Stimulated activated CD8-positive, alpha-beta memory T cell treated with anti-CD3 and anti-CD28 coated beads, Interleukin-2, amount 100 ng/mL, for 1 hour (primary cell): ENCODE results near the gene JMJD6.
"Not testable (repeated sequence)": the region's sequence is repeated elsewhere in the genome, so short reads cannot be mapped to it uniquely, and the experiment has no call there.

Source experiments
- DNase-seq, 2 donors: peaks; one replicate each; pipeline ENCODE4 v3.0.0-alpha.2; 2020; ENCODE audit warnings: low read depth in 2 of 2

The JMJD6 gene

DNA sequence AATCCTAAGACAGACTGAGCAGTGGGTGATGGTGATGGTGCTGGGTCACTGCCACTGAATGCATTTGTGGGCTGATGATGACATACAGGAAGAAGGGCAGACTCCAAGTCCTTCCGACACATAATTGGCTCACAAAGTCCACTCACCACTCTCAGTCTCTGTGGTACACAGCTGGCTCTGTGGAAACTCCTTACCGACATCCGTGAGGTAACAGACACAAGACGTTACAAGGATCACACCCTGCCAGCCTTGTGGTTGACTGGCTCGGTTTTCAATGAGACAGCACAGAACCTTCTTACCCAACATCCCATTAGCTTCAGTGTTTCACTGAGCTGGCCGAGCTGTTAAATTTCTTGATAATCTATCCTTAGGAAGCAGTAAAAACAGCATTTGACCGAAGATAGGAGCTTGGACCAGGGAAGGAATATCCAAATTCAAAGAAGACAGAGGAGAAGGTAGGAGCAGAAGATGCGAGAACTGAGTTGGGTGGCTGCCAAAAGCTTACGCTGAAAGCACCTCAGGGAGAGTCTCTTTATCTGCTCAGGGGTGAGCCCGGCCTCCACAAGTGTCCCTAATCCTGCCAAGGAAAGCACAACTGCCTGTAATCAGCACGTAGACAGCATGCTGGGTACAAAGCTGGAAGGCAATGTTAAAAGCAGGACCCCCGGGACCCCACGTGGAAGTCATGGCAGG is 10.1 kb downstream of the JMJD6 start:
- peak; percentile 56 to 59 for DNase-seq

DNA sequence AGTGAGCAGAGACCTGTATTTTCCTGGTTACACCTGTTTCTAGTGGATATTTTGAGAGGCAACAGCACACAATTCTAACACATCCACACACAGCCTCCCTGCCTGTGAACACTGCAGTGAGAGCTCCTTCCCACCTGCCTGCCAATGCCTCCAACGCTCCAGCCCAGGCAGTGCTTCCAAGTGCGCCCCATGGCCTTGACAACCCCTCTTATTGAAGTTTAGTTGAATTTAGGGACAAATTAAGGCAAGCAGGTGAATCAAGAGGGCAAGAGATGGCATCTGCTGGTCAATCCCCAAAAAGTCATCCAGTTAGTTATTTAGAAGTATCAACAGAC is 10.9 kb downstream of the JMJD6 start:
- no peak for DNase-seq

DNA sequence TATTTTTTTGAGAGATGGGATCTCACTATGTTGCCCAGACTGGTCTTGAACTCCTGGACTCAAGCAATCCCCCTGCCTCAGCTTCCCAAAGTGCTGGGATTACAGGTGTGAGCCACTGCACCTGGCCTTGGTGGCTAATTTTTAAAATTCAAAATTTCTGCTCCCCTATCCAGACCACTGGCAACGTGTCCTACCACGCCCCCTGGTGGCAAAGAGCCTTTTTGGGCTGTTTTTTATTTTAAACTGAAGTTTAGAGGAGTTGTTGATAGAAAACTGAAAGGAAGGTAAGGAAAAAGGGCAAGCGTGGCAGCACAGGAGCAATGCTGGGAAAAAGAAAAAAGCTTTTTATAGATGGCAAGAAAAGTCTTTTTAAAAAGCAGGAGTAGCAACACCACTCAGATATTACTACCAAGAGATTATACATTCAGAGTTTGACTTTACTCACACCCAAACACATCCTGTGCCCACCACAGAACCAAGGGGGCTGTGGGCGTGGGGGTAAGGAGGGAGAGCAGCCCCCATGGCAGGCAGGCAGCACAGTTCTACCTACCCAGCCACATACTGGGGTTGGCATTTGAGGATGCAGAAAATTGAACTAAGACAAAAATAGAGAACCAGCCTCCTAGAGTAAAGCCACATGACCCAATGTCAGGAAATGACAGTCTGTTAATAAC is 11.4 kb downstream of the JMJD6 start:
- peak; percentile 59 to 70 for DNase-seq

DNA sequence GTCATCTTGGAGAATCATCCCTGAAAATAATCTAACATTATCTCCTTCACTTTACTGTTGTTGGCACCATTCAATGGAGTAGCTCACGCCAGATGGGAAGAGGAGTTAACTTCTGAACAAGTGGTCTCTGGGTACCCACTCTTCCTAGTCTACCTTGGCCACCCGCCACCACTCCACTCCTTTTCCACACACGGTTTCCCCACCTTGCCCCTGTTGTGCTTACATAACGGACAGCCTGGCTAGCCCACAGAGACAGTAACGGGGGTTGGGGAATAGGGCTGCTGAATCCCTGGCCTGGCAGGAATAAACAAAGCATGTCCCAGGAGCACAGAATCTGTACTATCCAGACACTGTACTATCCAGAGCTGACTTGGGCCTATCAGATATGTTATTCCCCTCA is 12.1 kb downstream of the JMJD6 start:
- no peak for DNase-seq

DNA sequence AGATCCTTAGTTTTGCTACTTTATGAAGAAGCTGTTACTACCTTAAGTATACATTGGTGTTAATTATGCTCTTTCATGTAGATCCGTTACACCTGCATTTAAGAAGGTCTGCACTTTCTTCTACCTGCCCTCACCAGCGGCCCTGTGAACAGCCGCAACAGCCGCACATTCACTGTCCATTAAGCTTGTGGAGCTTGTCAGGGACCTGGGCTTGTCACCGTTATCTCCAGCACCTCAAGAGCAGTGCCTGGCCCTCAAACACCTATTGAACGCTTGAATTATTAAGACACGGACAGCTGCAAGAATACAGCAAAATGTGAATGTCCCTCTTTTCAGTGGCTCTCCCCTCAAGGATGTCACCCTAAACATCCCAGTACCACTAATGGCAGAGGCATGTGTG is 12.6 kb downstream of the JMJD6 start:
- no peak for DNase-seq

DNA sequence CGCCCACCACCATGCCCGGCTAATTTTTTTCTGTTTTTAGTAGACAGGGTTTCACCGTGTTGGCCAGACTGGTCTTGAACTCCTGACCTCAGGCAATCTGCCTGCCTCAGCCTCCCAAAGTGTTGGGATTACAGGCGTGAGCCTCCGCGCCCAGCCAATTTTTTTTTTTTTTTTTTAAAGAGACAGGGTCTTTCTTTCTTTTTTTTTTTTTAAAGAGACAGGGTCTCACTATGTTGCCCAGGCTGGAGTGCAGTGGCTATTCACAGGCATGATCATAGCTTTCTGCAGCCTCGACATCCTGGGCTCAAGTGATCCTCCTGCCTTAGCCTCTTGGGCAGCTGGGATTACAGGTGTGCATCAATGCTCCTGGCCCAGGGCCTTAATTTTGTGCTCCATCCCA is 14.1 kb downstream of the JMJD6 start:
- not testable (repeated sequence) for DNase-seq

DNA sequence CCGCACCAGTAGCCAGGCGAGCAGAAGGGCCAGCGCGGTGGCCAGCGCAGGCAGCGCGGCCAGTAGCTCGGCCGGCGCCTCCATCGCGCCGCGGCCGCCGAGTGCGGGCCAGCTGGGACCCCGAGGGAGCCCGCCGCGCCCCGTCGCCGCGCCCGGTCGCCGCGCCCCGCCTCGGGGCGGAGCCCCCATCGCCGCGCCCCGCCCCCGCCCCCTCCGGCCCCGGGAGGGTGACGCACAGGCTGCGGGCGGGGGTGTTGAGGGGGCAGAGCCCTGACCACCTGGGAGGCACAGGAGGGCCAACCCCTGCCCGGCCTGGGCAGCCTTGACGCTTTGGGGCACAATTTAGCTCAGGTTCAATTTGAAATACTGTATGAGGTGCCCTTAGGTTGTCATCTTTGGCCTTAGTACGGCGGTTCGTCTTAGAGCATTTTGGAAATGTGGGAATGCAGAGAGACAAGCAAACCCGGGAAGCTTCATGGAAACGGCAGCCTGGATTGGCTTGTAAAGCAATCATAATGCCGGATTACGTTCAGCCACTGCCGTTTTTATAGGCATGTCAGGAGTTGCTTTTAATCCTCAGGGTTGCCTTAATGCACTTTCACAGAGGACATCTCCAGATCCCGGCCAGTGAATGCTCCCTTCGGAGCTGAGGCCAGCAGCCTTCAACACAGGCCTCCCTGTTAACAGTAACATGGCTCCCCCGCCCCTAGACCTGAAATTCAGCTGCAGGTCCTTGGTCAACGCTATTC is 15.4 kb downstream of the JMJD6 start, which contains the start of gene MXRA7:
Gene MXRA7, minus strand, starts transcription at position 103 of the 749 bp plus-strand sequence. Its CDS starts 19 bp downstream, at position 84.
- DNase-seq: peak; percentile 31 to 35

DNA sequence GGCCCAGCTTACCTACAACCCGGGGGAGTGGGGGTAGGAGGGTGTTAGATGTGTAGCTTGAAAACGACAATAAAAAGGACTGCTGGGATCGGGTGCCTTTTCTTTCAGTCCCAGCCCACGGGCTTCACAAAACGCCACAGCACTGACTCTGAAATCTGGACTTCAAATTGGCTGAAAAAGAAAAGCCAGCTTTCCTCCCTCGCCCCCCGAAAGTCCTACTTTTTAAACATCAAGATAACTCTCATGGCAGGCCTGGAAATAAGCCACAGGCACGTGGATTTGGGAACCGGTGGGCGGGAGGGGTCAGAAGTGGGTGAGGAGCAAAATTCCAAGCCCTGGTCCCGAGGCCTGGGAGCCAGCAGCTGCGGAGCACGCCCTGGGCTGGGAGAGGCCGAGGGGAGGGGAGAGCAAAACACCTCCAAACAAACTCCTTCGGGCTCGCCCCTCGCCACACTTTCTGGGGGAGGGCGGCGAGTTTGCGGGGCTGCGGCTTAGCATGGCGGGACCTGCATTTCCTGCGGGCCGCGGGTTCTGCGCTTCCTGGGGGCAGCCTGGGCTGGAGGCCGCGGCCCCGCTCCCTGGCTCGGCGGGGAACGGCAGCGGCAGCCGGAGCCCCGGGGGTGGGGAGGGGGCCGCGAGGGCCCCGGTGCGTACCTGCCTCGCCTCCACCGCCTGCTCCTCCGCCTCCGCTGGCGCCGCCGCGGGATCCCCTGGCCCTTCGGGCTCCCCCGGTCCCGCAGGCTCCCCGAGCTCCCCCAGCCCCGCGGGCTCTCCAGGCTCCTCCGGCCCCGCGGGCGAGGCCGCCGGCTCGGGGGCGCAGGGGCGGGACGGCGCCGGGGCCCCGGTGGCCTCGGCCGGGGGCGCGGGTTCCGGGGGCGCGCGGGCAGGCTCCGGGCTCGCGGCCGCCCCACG is 16.2 kb downstream of the JMJD6 start:
- not testable (repeated sequence) for DNase-seq

DNA sequence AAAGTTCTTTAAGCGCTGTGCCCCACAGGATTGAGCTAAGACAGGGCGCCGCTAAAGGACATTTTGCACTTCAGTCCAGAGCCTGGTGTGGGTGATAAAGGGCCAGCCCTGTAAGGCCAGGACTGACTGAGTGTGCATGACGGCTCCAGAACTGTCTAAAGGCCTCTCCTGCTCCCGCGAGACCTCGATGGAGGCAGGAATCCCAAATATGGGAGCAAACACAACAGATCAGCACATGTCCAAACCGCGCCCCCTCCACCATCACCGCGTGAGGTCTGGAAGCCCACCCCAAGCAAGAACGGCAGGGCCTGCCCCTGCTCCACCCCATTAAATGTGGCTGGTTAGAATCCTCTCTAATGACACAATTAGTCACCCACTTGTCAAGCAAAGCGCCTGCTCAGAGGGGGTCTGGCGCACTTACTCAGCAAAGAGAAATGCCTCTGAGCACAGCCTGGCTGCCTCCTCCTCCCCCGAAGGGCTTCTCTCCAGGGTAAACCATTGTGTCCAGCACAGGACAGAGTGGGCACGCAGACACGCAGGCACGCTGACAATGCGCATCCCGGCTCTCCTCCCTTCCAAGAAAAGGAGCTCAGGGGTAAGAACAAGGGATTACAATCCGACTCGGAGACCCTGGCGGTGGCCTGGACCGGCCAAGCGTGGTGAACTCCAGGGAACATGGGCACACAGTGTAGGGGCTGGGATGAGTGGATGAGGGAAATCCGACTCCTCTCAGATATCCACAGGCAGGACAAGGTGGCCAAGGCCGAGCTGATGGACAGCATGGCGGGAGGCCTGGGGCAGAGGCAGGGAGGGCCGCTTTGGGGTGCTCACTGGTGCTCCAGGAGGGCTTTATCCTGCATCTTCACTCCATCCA is 17.1 kb downstream of the JMJD6 start:
- no peak for DNase-seq

DNA sequence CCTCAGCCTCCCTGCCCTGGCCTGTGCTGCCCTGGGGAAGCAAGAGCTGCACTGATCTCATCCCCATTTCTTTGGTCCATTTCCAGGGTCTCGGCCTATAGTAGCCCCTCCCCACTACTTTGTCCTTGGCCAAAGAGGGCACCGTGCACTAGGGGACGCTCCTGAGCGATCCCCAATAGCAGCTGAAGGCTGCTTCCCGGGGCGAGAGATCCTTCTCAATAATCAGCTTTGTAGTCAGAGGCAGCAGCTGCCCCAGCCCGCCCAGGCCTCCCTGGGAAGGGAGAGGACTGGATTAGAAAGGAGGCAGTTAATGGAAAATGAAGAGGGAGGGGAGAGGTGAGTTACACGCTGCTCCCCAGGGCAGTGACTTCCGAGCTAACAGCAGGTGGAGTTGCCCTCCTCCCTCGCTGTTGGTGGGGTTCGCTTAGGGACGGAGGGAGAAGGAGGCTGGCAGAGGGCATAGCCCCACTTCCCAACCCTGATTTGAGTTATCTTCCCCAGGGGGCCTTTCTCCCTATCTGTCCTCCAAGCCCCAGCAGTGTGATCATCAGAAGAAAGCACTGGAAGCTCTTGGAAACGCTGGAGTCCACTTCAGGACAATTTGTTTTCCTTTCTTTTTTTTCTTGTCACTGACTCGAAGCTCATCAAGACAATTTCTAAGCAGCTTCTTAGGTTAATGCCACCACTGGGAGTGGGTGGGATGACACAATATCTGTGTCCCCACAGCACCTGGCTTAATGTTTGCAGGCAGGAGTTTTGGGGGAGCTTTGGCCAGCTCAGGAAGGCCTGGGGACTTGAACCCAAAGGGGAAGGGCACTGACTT is 18.2 kb downstream of the JMJD6 start:
- DNase-seq: no peak

DNA sequence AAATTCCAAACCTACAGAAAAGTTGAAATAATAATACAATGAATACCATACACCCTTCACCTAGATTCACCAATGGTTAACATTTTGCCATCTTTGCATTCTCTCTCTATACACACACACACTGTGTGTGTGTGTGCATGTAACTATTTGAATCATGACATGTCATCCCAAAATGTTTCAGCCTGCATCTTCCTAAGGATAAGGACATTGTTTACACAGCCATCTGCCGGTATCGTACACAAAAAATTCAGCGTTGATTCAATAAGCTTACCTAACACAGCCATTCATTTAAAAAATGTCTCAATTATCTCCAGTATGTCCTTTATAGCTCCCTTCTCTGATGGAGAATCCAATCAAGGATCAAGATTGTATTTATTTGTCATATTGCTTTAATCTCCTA is 19.6 kb downstream of the JMJD6 start:
- no peak for DNase-seq

DNA sequence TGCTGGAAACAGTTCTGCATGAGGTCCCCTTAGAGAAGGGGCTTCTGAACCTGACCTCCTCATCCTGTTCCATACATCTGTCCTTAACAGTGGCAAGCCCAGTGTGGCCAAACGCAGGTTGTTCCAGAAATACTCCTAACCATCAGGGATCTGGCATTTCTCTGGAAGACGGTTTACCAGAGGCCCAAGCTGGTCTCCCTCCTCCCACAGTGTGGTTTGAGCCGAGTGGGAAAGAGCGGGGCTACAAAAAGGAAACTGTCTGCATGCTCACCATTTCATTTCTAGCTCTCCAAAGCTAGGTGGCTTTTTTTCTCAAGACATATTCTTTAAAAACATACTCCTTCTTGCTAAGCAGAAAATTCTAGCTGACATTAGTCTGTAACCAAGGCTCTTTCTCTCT is 21.6 kb downstream of the JMJD6 start:
- no peak for DNase-seq

DNA sequence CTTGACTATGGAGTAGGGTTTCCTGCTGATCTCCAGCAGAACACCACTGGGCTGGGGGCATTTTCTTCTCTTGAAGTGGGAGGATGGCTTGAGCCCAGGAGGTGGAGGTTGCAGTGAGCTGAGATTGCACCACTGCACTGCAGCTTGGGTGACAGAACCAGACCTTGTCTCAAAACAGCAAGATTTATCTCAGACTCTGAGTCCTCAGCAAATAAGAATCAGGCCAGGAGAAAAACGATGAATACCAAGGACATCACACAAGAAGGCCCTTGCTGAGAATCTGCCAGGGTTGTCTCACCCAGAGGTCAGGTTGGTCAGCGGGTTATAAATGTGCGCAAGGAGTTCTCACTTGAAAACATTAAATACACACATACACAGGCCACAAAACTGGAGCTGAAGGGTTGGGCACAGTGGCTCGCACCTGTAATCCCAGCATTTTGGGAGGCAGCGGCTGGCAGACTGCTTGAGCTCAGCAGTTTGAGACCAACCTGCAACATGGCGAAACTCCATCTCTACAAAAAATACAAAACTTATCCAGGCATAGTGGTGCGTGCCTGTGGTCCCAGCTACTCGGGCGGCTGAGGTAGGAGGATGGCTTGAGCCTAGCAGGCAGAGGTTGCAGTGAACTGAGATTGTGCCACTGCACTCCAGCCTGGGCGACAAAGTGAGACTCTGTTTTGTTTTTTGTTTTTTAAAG is 23.3 kb downstream of the JMJD6 start:
- no peak for DNase-seq

DNA sequence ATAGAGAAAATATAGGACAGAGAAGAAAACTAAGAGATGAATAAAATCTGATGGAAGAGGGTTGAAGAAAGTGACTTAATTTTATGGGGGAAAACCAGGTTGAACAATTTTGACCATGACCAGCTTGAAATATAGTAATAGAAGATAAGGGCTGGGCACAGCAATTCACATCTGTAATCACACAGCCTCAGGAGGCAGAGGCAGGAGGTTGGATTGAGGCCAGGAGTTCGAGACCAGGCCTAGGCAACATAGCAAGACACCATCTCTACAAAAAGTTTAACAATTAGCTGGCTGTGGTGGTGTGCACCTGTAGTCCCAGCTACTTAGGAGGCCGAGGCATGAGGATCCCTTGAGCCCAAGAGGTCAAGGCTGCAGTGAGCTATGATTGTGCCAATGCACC is 24.3 kb downstream of the JMJD6 start:
- DNase-seq: no peak

DNA sequence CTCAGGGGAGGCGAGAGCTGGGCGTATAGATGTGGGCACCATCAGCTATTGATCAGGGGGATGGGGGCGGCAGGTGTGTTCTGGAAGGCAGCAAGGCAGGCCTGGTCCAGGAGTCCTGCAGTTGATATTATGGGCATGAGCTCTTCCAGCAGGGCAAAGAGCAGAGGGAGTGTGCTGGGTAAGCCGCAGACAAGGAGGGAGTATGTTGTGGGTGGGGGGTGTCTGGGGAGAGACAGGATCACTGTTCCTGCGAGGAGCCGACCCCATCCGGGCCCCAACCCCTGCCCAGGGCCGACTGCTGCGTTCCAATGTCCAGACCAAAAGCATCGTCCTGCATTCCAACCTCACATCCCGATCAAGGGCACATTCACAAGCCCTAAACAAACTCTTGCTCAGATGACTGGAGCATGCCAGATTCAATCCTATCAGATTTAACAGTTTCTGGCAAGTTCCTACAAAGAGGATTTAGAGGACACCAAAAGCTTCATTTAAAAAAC is 24.9 kb downstream of the JMJD6 start:
- DNase-seq: no peak

DNA sequence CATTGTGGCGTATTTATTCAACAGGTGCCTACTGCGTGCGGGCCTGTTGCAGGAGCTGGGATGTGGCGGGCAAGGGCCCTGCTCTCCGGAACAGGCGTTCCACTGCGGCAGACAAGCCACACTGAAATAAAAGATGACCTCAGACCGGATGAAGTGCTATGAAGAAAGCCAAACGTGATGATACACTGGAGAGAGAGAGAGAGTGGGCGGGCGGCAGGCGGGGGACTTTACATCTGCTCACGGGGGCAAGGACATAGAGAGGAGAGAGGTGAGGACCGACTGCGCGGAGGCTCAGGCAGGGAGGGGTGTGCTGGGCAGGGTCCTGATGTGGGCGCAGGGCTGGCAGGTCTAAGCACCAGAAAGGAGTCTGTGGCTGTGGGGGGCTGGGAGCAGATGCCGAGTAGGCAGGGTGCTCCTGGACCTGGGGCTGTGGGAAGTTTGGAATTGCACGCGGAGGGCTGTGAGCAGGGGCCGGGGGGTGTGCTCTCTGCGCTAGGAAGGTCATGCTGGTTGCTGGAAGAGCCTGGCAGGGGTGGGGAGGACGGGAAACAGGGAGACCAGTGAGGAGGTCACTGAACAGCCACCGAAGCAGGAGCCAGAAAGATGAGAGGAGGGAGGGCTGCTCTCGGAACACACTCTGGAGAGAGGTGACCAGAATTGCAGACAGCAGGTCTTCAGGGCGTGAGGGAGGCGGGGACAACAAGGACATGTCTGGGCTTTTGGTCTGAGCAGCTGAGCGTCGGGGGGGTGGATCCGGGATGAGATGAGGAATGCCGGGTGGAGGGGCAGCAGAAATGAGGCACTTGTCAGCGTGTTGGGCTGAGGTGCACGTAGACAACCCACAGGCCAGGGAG is 25.6 kb downstream of the JMJD6 start:
- no peak for DNase-seq

DNA sequence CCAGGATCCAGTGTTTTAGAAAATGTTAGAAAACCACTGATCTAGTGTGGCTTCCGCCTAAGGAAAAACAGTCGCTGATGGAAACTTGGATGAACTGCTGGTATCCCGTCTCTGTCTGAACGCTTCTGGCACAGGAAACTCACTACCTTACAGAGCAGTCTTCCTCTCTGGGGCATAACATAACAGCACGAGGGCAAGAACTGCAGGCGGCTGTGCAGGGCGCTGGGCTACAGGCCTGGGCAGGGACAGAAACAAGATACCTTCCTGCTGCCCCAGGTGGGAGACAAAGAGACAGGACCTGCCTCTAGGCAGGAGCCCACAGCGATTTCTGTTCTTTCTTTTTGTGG is 26.2 kb downstream of the JMJD6 start:
- DNase-seq: no peak

DNA sequence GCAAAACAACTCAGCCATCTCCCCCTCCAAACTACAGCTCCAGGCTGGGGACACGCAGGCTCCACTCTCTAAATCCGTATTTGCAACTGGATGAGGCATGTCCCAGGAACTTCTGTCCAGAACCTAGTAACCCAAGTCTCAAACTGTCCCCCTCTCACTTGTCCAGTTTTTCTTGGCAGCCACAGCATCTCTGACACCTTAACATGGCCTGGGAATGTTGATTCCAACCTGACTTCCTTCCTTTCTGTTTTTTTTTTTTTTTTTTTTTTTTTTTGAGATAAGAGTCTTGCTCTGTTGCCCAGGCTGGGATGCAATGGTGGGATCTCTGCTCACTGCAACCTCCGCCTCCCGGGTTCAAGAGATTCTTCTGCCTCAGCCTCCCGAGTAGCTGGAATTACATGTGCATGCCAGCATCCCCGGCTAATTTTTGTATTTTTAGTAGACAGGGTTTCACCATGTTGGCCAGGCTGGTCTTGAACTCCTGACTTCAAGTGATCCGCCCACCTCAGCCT is 27.9 kb downstream of the JMJD6 start:
- not testable (repeated sequence) for DNase-seq
